ENCODE data around the gene TRABD2B.

- TF ChIP-seq CTCF (conservative IDR thresholded peaks at IDR 0.05; ENCODE audit: low read depth, low read length) (no peak), EZH2 (IDR thresholded peaks at IDR 0.05; ENCODE audit: borderline replicate concordance, low read depth, low read length, poor library complexity, severe bottlenecking) (no peak)
These were observed 113.2 kb downstream of the TRABD2B start for GRCh38 chr1:47883963-47884362.

All from A673 (cell line).